K562 (cell line): Measurements from ENCODE around the gene NSF. TPM values are rescaled to one million over a fixed set of nuclear protein-coding genes. Genes with fewer than 3 reads are reported as not detected.

Source experiments
- polyA plus RNA-seq, 8 experiments: library from polyadenylated mRNA; depleted of rRNA in 4 of 8; stranded (reverse) in 5 of 8; unstranded in 3 of 8; fragments of >200 nt; fragmentation: Nextera tagmentation in 2 of 8; fragmentation: Illumina TruSeq in 1 of 8; extraction: Ambion mirVana in 2 of 8; extraction: Trizol in 1 of 8; gene quantifications; 2 replicates each; pipeline versions ENCODE4 v1.2.1 to v1.2.3, GENCODE V29; 2011 to 2014; ENCODE audit warnings: inconsistent platforms in 1 of 8, missing spikeins in 1 of 8
- total RNA-seq, 7 experiments: library from RNA; depleted of rRNA in 6 of 7; stranded (reverse); fragments of >200 nt in 6 of 7; fragmentation: Illumina TruSeq in 2 of 7; extraction: Trizol in 2 of 7; gene quantifications; 2 replicates each; pipeline versions ENCODE4 v1.2.1 to v1.2.3, GENCODE V29; 2011 to 2021; ENCODE audit warnings: low replicate concordance in 1 of 7

NSF gene
- total and polyA plus RNA-seq, 9 of the 15 experiments (the other 6 are each of a cell fraction or from before 2014, with no cell fraction given), result 16.7 to 39.8 (median 36.7) TPM

Other genes starting within 250 kb of the NSF start
- gene ARL17B, start 228.9 kb upstream of the NSF start, total RNA-seq (2014; rRNA removed), result 4.4 and 8.2 TPM in 2 replicates
- 5.0 and 6.2 TPM in 2 replicates for gene ARL17B, start 228.9 kb upstream of the NSF start, total RNA-seq (2014; rRNA removed; fragmentation: Illumina TruSeq; extraction: Trizol)
- 4.0 and 4.5 TPM in 2 replicates for gene ARL17B, start 228.9 kb upstream of the NSF start, total RNA-seq (2015; rRNA removed; fragmentation: Illumina TruSeq; extraction: Trizol)
- 11.9 and 12.1 TPM in 2 replicates for gene ARL17B, start 228.9 kb upstream of the NSF start, total RNA-seq (2021)
- 5.7 and 8.4 TPM in 2 replicates for gene ARL17B, start 228.9 kb upstream of the NSF start, polyA plus RNA-seq (2011; rRNA removed)
- 3.4 and 7.2 TPM in 2 replicates for gene ARL17B, start 228.9 kb upstream of the NSF start, polyA plus RNA-seq (2014; fragmentation: Illumina TruSeq; extraction: Trizol)
- 10 to 100 TPM; 19.3 to 24.2 TPM for gene ARL17B, start 228.9 kb upstream of the NSF start, polyA plus RNA-seq (2014; fragmentation: Nextera tagmentation; extraction: Ambion mirVana)
- gene ARL17B, start 228.9 kb upstream of the NSF start, polyA plus RNA-seq (2014; rRNA removed), result 7.0 and 14.5 TPM in 2 replicates
- gene LRRC37A2, start 78.2 kb upstream of the NSF start, total RNA-seq (2014; rRNA removed), result 4.1 TPM in 2 replicates
- 4.3 and 4.5 TPM in 2 replicates for gene LRRC37A2, start 78.2 kb upstream of the NSF start, total RNA-seq (2014; rRNA removed; fragmentation: Illumina TruSeq; extraction: Trizol)
- 5.3 and 5.7 TPM in 2 replicates for gene LRRC37A2, start 78.2 kb upstream of the NSF start, total RNA-seq (2015; rRNA removed; fragmentation: Illumina TruSeq; extraction: Trizol)
- gene LRRC37A2, start 78.2 kb upstream of the NSF start, total RNA-seq (2021), result 4.4 and 4.7 TPM in 2 replicates
- gene LRRC37A2, start 78.2 kb upstream of the NSF start, polyA plus RNA-seq (2011; rRNA removed), result 6.3 and 6.6 TPM in 2 replicates
- gene LRRC37A2, start 78.2 kb upstream of the NSF start, polyA plus RNA-seq (2014; fragmentation: Illumina TruSeq; extraction: Trizol), result 4.8 and 6.3 TPM in 2 replicates
- gene LRRC37A2, start 78.2 kb upstream of the NSF start, polyA plus RNA-seq (2014; fragmentation: Nextera tagmentation; extraction: Ambion mirVana), result 1 to 10 TPM; 2.9 to 3.2 TPM
- 3.4 and 5.6 TPM in 2 replicates for gene LRRC37A2, start 78.2 kb upstream of the NSF start, polyA plus RNA-seq (2014; rRNA removed)
- 4.7 and 6.8 TPM in 2 replicates for gene ARL17A, start 11.0 kb upstream of the NSF start, total RNA-seq (2014; rRNA removed)
- gene ARL17A, start 11.0 kb upstream of the NSF start, total RNA-seq (2014; rRNA removed; fragmentation: Illumina TruSeq; extraction: Trizol), result 13.5 and 14.0 TPM in 2 replicates
- 11.4 and 11.5 TPM in 2 replicates for gene ARL17A, start 11.0 kb upstream of the NSF start, total RNA-seq (2015; rRNA removed; fragmentation: Illumina TruSeq; extraction: Trizol)
- 13.3 and 15.2 TPM in 2 replicates for gene ARL17A, start 11.0 kb upstream of the NSF start, total RNA-seq (2021)
- gene ARL17A, start 11.0 kb upstream of the NSF start, polyA plus RNA-seq (2011; rRNA removed), result 24.8 and 39.3 TPM in 2 replicates
- 16.0 and 19.0 TPM in 2 replicates for gene ARL17A, start 11.0 kb upstream of the NSF start, polyA plus RNA-seq (2014; fragmentation: Illumina TruSeq; extraction: Trizol)
- 1 to 10 TPM; 5.2 to 6.5 TPM for gene ARL17A, start 11.0 kb upstream of the NSF start, polyA plus RNA-seq (2014; fragmentation: Nextera tagmentation; extraction: Ambion mirVana)
- 19.7 and 23.7 TPM in 2 replicates for gene ARL17A, start 11.0 kb upstream of the NSF start, polyA plus RNA-seq (2014; rRNA removed)
- gene WNT3, start 228.0 kb downstream of the NSF start, total RNA-seq (2014; rRNA removed), result 1.5 and 2.9 TPM in 2 replicates
- 2.2 and 2.4 TPM in 2 replicates for gene WNT3, start 228.0 kb downstream of the NSF start, total RNA-seq (2014; rRNA removed; fragmentation: Illumina TruSeq; extraction: Trizol)
- 2.6 and 2.8 TPM in 2 replicates for gene WNT3, start 228.0 kb downstream of the NSF start, total RNA-seq (2015; rRNA removed; fragmentation: Illumina TruSeq; extraction: Trizol)
- 2.7 and 3.5 TPM in 2 replicates for gene WNT3, start 228.0 kb downstream of the NSF start, total RNA-seq (2021)
- gene WNT3, start 228.0 kb downstream of the NSF start, polyA plus RNA-seq (2011; rRNA removed), result 5.9 and 6.1 TPM in 2 replicates
- gene WNT3, start 228.0 kb downstream of the NSF start, polyA plus RNA-seq (2014; fragmentation: Illumina TruSeq; extraction: Trizol), result 3.2 and 3.6 TPM in 2 replicates
- gene WNT3, start 228.0 kb downstream of the NSF start, polyA plus RNA-seq (2014; fragmentation: Nextera tagmentation; extraction: Ambion mirVana), result 1 to 10 TPM; 2.1 to 3.5 TPM
- 2.5 and 3.3 TPM in 2 replicates for gene WNT3, start 228.0 kb downstream of the NSF start, polyA plus RNA-seq (2014; rRNA removed)